GM03348 (cell line): ENCODE results near the gene DGKD.

Source experiments
- DNase-seq: peaks from one replicate; pipeline ENCODE4 v3.0.0; 2012; ENCODE audit warnings: low spot score

The DGKD gene

GRCh38 chr2:233477548-233478433 is 123.5 kb downstream of the DGKD start:
- no peak for DNase-seq

GRCh38 chr2:233479616-233480489 is 125.6 kb downstream of the DGKD start:
- peak; percentile 5 for DNase-seq

- DNase-seq: no peak
Measured at GRCh38 chr2:233480490-233481202, 126.4 kb downstream of the DGKD start.

GRCh38 chr2:233481368-233482142 is 127.3 kb downstream of the DGKD start:
- DNase-seq: peak; percentile 3

GRCh38 chr2:233482616-233483015 is 128.3 kb downstream of the DGKD start:
- DNase-seq: no peak

- DNase-seq: no peak
Measured at GRCh38 chr2:233485726-233486125, 131.4 kb downstream of the DGKD start.

- no peak for DNase-seq
Measured at GRCh38 chr2:233486357-233486756, 132.1 kb downstream of the DGKD start.

GRCh38 chr2:233486778-233487552 is 132.7 kb downstream of the DGKD start:
- DNase-seq: peak; percentile 84

GRCh38 chr2:233487748-233488345 is 133.6 kb downstream of the DGKD start:
- no peak for DNase-seq

GRCh38 chr2:233489143-233489542 is 134.8 kb downstream of the DGKD start:
- DNase-seq: no peak

GRCh38 chr2:233489666-233490065 is 135.4 kb downstream of the DGKD start:
- no peak for DNase-seq

- no peak for DNase-seq
Measured at GRCh38 chr2:233490831-233491230, 136.5 kb downstream of the DGKD start.

- no peak for DNase-seq
Measured at GRCh38 chr2:233491326-233491725, 137.0 kb downstream of the DGKD start.

GRCh38 chr2:233492078-233492477 is 137.8 kb downstream of the DGKD start:
- no peak for DNase-seq

GRCh38 chr2:233492751-233493150 is 138.5 kb downstream of the DGKD start:
- no peak for DNase-seq

GRCh38 chr2:233495503-233496496 is 141.5 kb downstream of the DGKD start:
- DNase-seq: no peak

- no peak for DNase-seq
Measured at GRCh38 chr2:233497692-233498091, 143.4 kb downstream of the DGKD start.

- DNase-seq: no peak
Measured at GRCh38 chr2:233498126-233498525, 143.8 kb downstream of the DGKD start.

GRCh38 chr2:233499928-233500327 is 145.6 kb downstream of the DGKD start:
- DNase-seq: no peak
